Measurements from ENCODE around the gene UNC79. TPM values are rescaled to one million over a fixed set of nuclear protein-coding genes. Genes with fewer than 3 reads are reported as not detected.

Gene UNC79
- total and polyA plus RNA-seq, 2 experiments from 2014 or later: 0.15 to 0.20 TPM

GRCh38 chr14:93674343-93674742, 243.6 kb downstream of the UNC79 start:
- Histone ChIP-seq H3K36me3 (replicated peaks; ENCODE audit: insufficient read depth, low read depth) (no peaks in the 10 kb centered on the region), H3K9me3 (ENCODE audit: low read depth) (no peaks in the 10 kb centered on the region), H3K4me1 (ENCODE audit: insufficient read depth) (no peaks in the 10 kb centered on the region), H4K20me1 (ENCODE audit: insufficient read depth, poor library complexity, severe bottlenecking) (no peaks in the 10 kb centered on the region), H3K79me2 (no peaks in the 10 kb centered on the region), H2AFZ (no peak overlapping the region), H3K9me2 (replicated peaks; ENCODE audit: insufficient read depth) (no peaks in the 10 kb centered on the region), H3K4me3 (no peak overlapping the region), H3K4me2 (no peak overlapping the region), H3K27ac (no peak overlapping the region), H3K27me3 (no peaks in the 10 kb centered on the region)
- TF ChIP-seq CTCF (IDR thresholded peaks at IDR 0.05; ENCODE audit: poor library complexity) (no peak), EZH2phosphoT487 (IDR thresholded peaks at IDR 0.05; ENCODE audit: low read depth, severe bottlenecking, unreplicated experiment) (no peak), EZH2 (IDR thresholded peaks at IDR 0.05; ENCODE audit: borderline replicate concordance) (no peak)
- no peak for DNase-seq (ENCODE audit: low spot score)
- WGBS (ENCODE audit: low lambda C conversion rate, missing lambda C conversion rate): 100% methylated on average over 1 of the region's 1 CpG

GRCh38 chr14:93675651-93676050, 244.9 kb downstream of the UNC79 start:
- Histone ChIP-seq H3K4me3 (no peak overlapping the region), H3K36me3 (replicated peaks; ENCODE audit: insufficient read depth, low read depth) (no peaks in the 10 kb centered on the region), H3K9me3 (ENCODE audit: low read depth) (no peaks in the 10 kb centered on the region), H3K4me2 (no peak overlapping the region), H3K27ac (no peak overlapping the region), H3K4me1 (ENCODE audit: insufficient read depth) (no peaks in the 10 kb centered on the region), H2AFZ (no peak overlapping the region), H4K20me1 (ENCODE audit: insufficient read depth, poor library complexity, severe bottlenecking) (no peaks in the 10 kb centered on the region), H3K9me2 (replicated peaks; ENCODE audit: insufficient read depth) (no peaks in the 10 kb centered on the region), H3K79me2 (no peaks in the 10 kb centered on the region), H3K27me3 (no peaks in the 10 kb centered on the region)
- TF ChIP-seq EZH2phosphoT487 (IDR thresholded peaks at IDR 0.05; ENCODE audit: low read depth, severe bottlenecking, unreplicated experiment) (no peak), EZH2 (IDR thresholded peaks at IDR 0.05; ENCODE audit: borderline replicate concordance) (no peak), CTCF (IDR thresholded peaks at IDR 0.05; ENCODE audit: poor library complexity) (no peak)
- DNase-seq (ENCODE audit: low spot score): no peak

GRCh38 chr14:93676416-93676958, 245.7 kb downstream of the UNC79 start:
- no peaks in the 10 kb centered on the region for H3K9me2 ChIP-seq (replicated peaks; ENCODE audit: insufficient read depth)
- H3K27me3 ChIP-seq: no peaks in the 10 kb centered on the region
- H2AFZ ChIP-seq: no peak overlapping the region
- no peaks in the 10 kb centered on the region for H3K4me1 ChIP-seq (ENCODE audit: insufficient read depth)
- WGBS (ENCODE audit: low lambda C conversion rate, missing lambda C conversion rate): 55% methylated on average over 2 of the region's 2 CpGs
- no peaks in the 10 kb centered on the region for H4K20me1 ChIP-seq (ENCODE audit: insufficient read depth, poor library complexity, severe bottlenecking)
- H3K36me3 ChIP-seq (replicated peaks; ENCODE audit: insufficient read depth, low read depth): no peaks in the 10 kb centered on the region
- no peak overlapping the region for H3K4me3 ChIP-seq
- TF ChIP-seq EZH2 (IDR thresholded peaks at IDR 0.05; ENCODE audit: borderline replicate concordance) (no peak), CTCF (IDR thresholded peaks at IDR 0.05; ENCODE audit: poor library complexity) (no peak), EZH2phosphoT487 (IDR thresholded peaks at IDR 0.05; ENCODE audit: low read depth, severe bottlenecking, unreplicated experiment) (no peak)
- H3K4me2 ChIP-seq: no peak overlapping the region
- no peaks in the 10 kb centered on the region for H3K9me3 ChIP-seq (ENCODE audit: low read depth)
- DNase-seq (ENCODE audit: low spot score): no peak
- no peak overlapping the region for H3K27ac ChIP-seq
- no peaks in the 10 kb centered on the region for H3K79me2 ChIP-seq

GRCh38 chr14:93682459-93682858, 251.7 kb downstream of the UNC79 start:
- Histone ChIP-seq H3K79me2 (no peaks in the 10 kb centered on the region), H3K4me3 (no peak overlapping the region), H3K9me2 (replicated peaks; ENCODE audit: insufficient read depth) (no peaks in the 10 kb centered on the region), H3K4me2 (no peak overlapping the region), H3K4me1 (ENCODE audit: insufficient read depth) (no peaks in the 10 kb centered on the region), H2AFZ (no peak overlapping the region), H3K27me3 (peaks cover 6% of the 10 kb centered on the region), H3K36me3 (replicated peaks; ENCODE audit: insufficient read depth, low read depth) (no peaks in the 10 kb centered on the region), H4K20me1 (ENCODE audit: insufficient read depth, poor library complexity, severe bottlenecking) (no peaks in the 10 kb centered on the region), H3K27ac (no peak overlapping the region), H3K9me3 (ENCODE audit: low read depth) (no peaks in the 10 kb centered on the region)
- DNase-seq (ENCODE audit: low spot score): no peak
- WGBS (ENCODE audit: low lambda C conversion rate, missing lambda C conversion rate): 71% methylated on average over 2 of the region's 2 CpGs
- no peak for TF ChIP-seq EZH2 (IDR thresholded peaks at IDR 0.05; ENCODE audit: borderline replicate concordance)
